Sigmoid colon (tissue), 4 donors: ENCODE data around the gene LDLRAD4.

Experiments used
- POLR2AphosphoS5 ChIP-seq, 4 donors: sonication (generic); formaldehyde crosslinking; IDR thresholded peaks; one replicate each; pipeline ENCODE4 v1.6.1; 2017; ENCODE audit warnings: antibody characterized with exemption in 4 of 4
- TF ChIP-seq, protein P1 (sequence below), 4 experiments: fragments of 450-650 bp in 3 of 4; fragments of 200-600 bp in 1 of 4; IDR thresholded peaks; one replicate each; pipeline ENCODE4 v1.5.1; 2016 to 2019; ENCODE audit warnings: antibody characterized with exemption in 4 of 4, mild to moderate bottlenecking in 3 of 4, moderate library complexity in 2 of 4

DNA sequence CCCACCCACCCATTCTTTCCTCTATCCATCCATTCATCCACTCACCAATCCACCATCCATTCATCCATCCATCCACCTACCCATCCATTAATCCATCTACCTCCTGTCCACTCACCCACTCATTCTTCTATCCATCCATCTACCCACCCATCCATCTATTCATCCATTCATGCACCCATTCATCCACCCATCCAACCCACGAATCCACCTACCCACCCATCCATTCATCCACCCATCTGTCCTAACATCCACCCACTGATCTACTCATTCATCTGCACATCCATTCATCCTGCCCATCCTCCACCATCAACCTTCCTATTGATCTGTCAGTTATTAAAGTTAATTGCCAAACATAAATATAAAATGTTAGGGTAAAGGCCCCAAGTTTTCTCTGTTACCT is 25.6 kb downstream of the LDLRAD4 start:
- no peak for TF ChIP-seq POLR2AphosphoS5 (IDR thresholded peaks at IDR 0.05)
- TF ChIP-seq, protein P1, sequence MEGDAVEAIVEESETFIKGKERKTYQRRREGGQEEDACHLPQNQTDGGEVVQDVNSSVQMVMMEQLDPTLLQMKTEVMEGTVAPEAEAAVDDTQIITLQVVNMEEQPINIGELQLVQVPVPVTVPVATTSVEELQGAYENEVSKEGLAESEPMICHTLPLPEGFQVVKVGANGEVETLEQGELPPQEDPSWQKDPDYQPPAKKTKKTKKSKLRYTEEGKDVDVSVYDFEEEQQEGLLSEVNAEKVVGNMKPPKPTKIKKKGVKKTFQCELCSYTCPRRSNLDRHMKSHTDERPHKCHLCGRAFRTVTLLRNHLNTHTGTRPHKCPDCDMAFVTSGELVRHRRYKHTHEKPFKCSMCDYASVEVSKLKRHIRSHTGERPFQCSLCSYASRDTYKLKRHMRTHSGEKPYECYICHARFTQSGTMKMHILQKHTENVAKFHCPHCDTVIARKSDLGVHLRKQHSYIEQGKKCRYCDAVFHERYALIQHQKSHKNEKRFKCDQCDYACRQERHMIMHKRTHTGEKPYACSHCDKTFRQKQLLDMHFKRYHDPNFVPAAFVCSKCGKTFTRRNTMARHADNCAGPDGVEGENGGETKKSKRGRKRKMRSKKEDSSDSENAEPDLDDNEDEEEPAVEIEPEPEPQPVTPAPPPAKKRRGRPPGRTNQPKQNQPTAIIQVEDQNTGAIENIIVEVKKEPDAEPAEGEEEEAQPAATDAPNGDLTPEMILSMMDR (IDR thresholded peaks at IDR 0.05), result no peak
